ENCODE data around the gene ATP2B2.

- TF ChIP-seq CTCF (IDR thresholded peaks at IDR 0.05) (no peak), POLR2A (IDR thresholded peaks at IDR 0.05) (no peak)
Measured at GRCh38 chr3:10378246-10378645, 127.1 kb downstream of the ATP2B2 start.

Data from right lobe of liver (tissue), 4 donors.